ENCODE data around the gene GYG2. TPM values are rescaled to one million over a fixed set of nuclear protein-coding genes. Genes with fewer than 3 reads are reported as not detected.

Gene GYG2
- total RNA-seq, 1 donor from 2014 or later: 4.5 TPM

GRCh38 chrX:2871831-2872230 lies 43.1 kb downstream of the GYG2 start:
- Mint-ChIP-seq H3K9me3 (ENCODE audit: unreplicated experiment) (no peaks in the 10 kb centered on the region), H3K4me3 (ENCODE audit: unreplicated experiment) (no peak overlapping the region), H3K27me3 (ENCODE audit: unreplicated experiment) (no peaks in the 10 kb centered on the region), H3K36me3 (ENCODE audit: low read depth, unreplicated experiment) (peaks cover 7% of the 10 kb centered on the region), H3K27ac (ENCODE audit: unreplicated experiment) (no peak overlapping the region), H3K4me1 (ENCODE audit: unreplicated experiment) (no peaks in the 10 kb centered on the region)
- TF ChIP-seq CTCF (IDR thresholded peaks at IDR 0.05; ENCODE audit: unreplicated experiment): no peak
- DNase-seq (ENCODE audit: low spot score): no peak

GRCh38 chrX:2872671-2873277 lies 44.0 kb downstream of the GYG2 start:
- DNase-seq (ENCODE audit: low spot score): no peak
- Mint-ChIP-seq H3K4me1 (ENCODE audit: unreplicated experiment) (no peaks in the 10 kb centered on the region), H3K27me3 (ENCODE audit: unreplicated experiment) (no peaks in the 10 kb centered on the region), H3K27ac (ENCODE audit: unreplicated experiment) (no peak overlapping the region), H3K36me3 (ENCODE audit: low read depth, unreplicated experiment) (peaks cover 7% of the 10 kb centered on the region), H3K9me3 (ENCODE audit: unreplicated experiment) (no peaks in the 10 kb centered on the region), H3K4me3 (ENCODE audit: unreplicated experiment) (no peak overlapping the region)
- no peak for TF ChIP-seq CTCF (IDR thresholded peaks at IDR 0.05; ENCODE audit: unreplicated experiment)

DNA sequence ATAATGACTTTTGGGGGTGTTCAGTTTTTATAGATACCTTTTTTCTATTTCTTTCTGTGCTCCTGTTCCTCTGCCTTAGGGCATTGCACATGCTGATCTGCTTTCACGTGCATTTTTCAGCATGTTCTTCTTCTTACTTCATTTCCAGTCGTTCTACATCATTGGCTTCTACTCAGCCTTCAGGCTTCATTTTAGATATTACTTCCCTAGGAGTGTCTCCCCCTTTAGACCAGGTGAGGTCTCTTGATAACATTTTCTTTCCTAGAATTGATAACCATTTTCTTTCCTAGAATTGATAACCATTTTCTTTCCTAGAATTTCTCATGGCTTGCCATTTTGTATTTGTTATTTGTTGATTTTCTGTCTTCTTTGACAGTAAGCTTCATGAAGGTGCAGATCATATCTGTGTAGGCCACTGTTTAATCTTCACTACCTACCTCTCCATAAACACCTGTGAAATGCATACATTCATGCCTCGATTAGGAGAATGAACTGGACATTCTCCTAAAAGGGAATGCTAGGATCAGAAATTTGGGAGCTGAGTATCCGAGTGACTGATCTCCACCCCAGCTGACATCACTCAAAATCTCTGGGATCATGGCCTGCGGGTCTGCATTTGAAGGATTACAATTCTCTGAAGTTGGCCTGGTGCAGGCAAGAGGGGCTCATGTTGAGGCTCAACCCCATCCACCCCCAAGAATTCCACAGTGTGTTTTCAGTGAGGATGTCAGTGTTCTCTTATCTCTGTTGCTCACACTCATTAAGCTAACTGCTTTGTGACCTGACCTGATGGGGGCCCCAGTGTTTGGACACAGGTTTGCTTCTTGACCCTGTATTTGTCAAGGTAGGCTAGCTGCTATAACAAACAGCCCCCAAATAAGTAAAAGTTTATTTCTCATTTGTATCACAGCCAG lies 45.7 kb downstream of the GYG2 start:
- Mint-ChIP-seq H3K4me1 (ENCODE audit: unreplicated experiment) (no peaks in the 10 kb centered on the region), H3K9me3 (ENCODE audit: unreplicated experiment) (no peaks in the 10 kb centered on the region), H3K36me3 (ENCODE audit: low read depth, unreplicated experiment) (peaks cover 7% of the 10 kb centered on the region)

DNA sequence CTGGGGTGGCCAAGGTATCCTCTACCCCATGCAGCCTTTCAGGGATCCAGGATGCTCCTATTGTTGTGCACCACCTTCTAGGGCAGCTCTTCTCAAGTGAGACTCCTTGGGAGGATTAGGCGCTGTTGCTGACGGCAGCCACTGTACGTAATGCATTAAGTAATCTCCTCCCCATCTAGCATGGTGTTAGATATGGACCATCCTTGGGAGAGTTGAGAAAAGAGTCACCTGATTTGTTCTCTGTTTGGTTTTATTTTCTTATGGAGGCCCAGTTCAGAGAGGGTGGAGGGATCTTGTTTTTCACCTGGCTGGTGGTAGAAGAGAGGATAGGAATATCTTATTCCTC lies 46.4 kb downstream of the GYG2 start:
- Mint-ChIP-seq H3K9me3 (ENCODE audit: unreplicated experiment) (no peaks in the 10 kb centered on the region), H3K36me3 (ENCODE audit: low read depth, unreplicated experiment) (peaks cover 7% of the 10 kb centered on the region)

More for the DNA sequence above, 45.7 kb downstream of the GYG2 start:
- DNase-seq (ENCODE audit: low spot score): no peak
- H3K27me3 Mint-ChIP-seq (ENCODE audit: unreplicated experiment): peaks cover under 1% of the 10 kb centered on the region
- no peak for TF ChIP-seq CTCF (IDR thresholded peaks at IDR 0.05; ENCODE audit: unreplicated experiment)
- H3K4me3 Mint-ChIP-seq (ENCODE audit: unreplicated experiment): no peak overlapping the region
- H3K27ac Mint-ChIP-seq (ENCODE audit: unreplicated experiment): no peak overlapping the region

More for the DNA sequence above, 46.4 kb downstream of the GYG2 start:
- H3K27ac Mint-ChIP-seq (ENCODE audit: unreplicated experiment): no peak overlapping the region
- H3K27me3 Mint-ChIP-seq (ENCODE audit: unreplicated experiment): peaks cover 2% of the 10 kb centered on the region
- DNase-seq (ENCODE audit: low spot score): no peak
- no peaks in the 10 kb centered on the region for H3K4me1 Mint-ChIP-seq (ENCODE audit: unreplicated experiment)
- no peak for TF ChIP-seq CTCF (IDR thresholded peaks at IDR 0.05; ENCODE audit: unreplicated experiment)
- no peak overlapping the region for H3K4me3 Mint-ChIP-seq (ENCODE audit: unreplicated experiment)
